Measurements from ENCODE around the gene TTC21A.

The TTC21A gene

DNA sequence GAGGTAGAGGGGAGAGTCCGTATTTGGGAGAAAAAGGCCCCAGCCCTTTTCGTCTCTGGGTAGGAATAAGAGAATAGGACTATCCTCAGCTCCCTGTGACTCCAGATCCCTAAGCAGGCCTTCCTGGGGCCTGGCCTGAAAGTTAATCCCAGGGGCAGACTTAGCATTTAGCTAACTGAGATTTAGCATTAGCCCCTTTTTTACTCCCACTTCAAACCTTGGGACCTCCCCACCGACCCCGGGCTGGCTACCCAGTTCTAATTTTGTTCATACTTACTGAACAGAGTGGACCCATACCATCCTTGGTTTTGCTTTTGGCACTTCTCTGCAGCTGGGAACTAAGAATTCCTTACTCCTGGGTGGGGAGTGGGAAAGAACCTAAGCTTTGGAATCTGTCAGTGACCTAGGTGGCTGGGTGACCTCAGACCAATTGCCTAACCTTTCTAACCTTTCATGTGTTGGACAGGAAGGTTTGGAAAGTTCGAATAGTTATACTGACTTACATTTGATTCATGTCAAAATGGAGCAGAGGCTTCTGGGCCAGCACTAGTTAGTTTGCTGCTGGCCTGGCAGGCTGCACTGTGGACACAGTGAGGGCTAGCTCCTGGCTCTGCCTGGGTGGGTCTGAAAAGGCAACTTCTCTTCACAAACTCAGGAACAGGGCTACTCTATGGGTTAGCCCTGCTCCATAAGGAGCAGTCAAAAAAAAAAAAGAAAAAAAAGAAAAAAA lies 11.6 kb downstream of the TTC21A start:
- TF ChIP-seq, protein P1, sequence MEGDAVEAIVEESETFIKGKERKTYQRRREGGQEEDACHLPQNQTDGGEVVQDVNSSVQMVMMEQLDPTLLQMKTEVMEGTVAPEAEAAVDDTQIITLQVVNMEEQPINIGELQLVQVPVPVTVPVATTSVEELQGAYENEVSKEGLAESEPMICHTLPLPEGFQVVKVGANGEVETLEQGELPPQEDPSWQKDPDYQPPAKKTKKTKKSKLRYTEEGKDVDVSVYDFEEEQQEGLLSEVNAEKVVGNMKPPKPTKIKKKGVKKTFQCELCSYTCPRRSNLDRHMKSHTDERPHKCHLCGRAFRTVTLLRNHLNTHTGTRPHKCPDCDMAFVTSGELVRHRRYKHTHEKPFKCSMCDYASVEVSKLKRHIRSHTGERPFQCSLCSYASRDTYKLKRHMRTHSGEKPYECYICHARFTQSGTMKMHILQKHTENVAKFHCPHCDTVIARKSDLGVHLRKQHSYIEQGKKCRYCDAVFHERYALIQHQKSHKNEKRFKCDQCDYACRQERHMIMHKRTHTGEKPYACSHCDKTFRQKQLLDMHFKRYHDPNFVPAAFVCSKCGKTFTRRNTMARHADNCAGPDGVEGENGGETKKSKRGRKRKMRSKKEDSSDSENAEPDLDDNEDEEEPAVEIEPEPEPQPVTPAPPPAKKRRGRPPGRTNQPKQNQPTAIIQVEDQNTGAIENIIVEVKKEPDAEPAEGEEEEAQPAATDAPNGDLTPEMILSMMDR (IDR thresholded peaks at IDR 0.05; ENCODE audit: low read depth, low read length, missing control alignments) = no peak
- no peak for DNase-seq
- Histone ChIP-seq H3K36me3 (replicated peaks) (no peaks in the 10 kb centered on the region), H3K27ac (no peak overlapping the region), H3K27me3 (replicated peaks) (no peaks in the 10 kb centered on the region), H3K4me3 (ENCODE audit: low read depth, low read length) (no peak overlapping the region)
- in situ Hi-C loops (cut with HindIII; ENCODE audit: low pct_ligation_motif_present, low sequenced_read_pairs) = loop anchor here (25.0 kb wide), 1 partner anchor 168 kb away; the partner anchor contains the start of gene CX3CR1

DNA sequence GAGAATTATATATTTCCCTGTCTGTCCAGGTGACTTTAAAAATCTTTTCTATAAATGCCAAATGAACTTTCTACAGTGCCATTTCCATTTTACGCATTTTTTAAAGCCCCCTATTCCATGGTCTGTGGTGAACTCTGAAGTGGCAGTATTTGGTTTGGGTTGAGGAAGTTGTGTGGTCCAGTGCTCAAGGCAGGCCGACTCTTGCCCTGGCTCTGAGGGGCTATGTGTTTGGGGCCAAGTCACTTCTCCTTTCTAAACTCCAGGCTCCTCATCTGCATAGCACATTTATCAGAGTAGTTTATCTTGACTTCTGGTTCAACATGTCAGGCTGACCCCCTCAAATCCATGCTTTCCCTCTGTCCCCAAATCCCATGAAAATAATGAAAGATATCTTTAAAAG lies 14.1 kb downstream of the TTC21A start:
- TF ChIP-seq, protein P1 (IDR thresholded peaks at IDR 0.05; ENCODE audit: low read depth, low read length, missing control alignments) = no peak
- Histone ChIP-seq H3K27ac (no peak overlapping the region), H3K4me3 (ENCODE audit: low read depth, low read length) (no peak overlapping the region), H3K36me3 (replicated peaks) (no peaks in the 10 kb centered on the region), H3K27me3 (replicated peaks) (no peaks in the 10 kb centered on the region)
- in situ Hi-C loops (cut with HindIII; ENCODE audit: low pct_ligation_motif_present, low sequenced_read_pairs) = loop anchor here (25.0 kb wide), 1 partner anchor 166 kb away; the partner anchor contains the start of gene CX3CR1
- DNase-seq = no peak

DNA sequence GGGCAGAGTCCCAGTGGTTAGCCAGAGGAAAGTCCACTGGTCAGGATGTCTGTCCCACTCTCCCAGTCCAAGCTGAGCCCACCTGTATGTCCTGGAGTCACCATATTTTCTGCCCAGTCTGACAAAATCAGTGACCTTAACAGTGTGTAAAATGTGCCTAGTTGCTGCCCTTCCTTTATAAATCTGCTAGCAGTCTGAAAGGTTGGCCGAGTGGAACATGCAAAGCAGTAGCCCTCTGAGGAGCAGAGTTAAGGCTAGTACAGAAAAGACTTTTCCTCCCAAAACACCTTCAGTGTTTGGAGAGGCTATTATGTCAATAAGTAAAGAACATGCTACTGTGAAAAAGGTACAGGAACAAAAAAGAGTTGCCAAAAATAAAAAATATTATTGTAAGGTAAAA lies 15.3 kb downstream of the TTC21A start:
- H3K27me3 ChIP-seq (replicated peaks) = no peaks in the 10 kb centered on the region
- no peaks in the 10 kb centered on the region for H3K36me3 ChIP-seq (replicated peaks)
- TF ChIP-seq, protein P1 (IDR thresholded peaks at IDR 0.05; ENCODE audit: low read depth, low read length, missing control alignments) = no peak
- in situ Hi-C loops (cut with HindIII; ENCODE audit: low pct_ligation_motif_present, low sequenced_read_pairs) = loop anchor here (25.0 kb wide), 1 partner anchor 164 kb away; the partner anchor contains the start of gene CX3CR1
- H3K27ac ChIP-seq = no peak overlapping the region
- no peak for DNase-seq
- no peak overlapping the region for H3K4me3 ChIP-seq (ENCODE audit: low read depth, low read length)

DNA sequence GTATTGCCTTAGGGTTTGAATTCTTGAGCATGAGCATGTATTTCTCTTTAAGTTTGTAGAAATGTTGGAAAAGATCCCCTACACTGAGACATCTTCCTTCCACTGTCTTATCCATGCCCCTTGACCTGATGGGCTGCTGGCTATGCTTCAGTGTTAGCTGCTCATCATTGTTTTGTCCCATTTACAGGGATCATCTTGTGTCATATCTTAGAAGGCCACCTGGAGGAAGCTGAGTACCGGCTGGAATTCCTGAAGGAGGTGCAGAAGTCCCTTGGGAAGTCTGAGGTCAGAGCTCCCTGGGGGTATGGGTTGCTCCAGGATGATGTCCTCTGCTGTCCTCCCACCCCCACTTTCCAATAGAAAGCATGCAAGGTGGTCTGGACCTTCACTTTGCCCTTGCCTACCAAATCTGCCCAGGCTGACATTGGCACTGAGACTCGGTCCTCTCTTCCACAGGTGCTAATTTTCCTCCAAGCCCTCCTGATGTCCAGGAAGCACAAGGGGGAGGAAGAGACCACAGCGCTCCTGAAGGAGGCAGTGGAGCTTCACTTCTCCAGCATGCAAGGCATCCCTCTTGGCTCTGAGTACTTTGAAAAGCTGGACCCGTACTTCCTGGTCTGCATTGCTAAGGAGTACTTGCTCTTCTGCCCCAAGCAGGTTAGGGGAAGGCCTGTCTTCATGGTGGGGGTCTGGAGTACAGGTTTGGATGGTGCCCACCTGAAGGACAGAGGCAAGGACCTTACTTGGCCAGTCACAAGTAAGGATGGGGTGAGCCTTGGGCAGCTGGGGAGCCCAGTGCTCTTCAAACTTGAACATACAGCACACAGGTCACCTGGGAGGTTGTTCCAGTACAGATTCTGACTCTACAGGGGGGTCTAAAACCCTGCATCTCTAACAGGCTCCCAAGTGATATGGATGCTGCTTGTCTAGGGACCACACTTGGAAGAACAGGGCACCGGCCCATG lies 17.7 kb downstream of the TTC21A start:
- in situ Hi-C loops (cut with HindIII; ENCODE audit: low pct_ligation_motif_present, low sequenced_read_pairs) = loop anchor here (25.0 kb wide), 1 partner anchor 162 kb away; the partner anchor contains the start of gene CX3CR1
- TF ChIP-seq, protein P1 (IDR thresholded peaks at IDR 0.05; ENCODE audit: low read depth, low read length, missing control alignments) = peak; percentile 71
- no peaks in the 10 kb centered on the region for H3K27me3 ChIP-seq (replicated peaks)
- H3K4me3 ChIP-seq (ENCODE audit: low read depth, low read length) = no peak overlapping the region
- DNase-seq = no peak
- H3K27ac ChIP-seq = no peak overlapping the region
- H3K36me3 ChIP-seq (replicated peaks) = no peaks in the 10 kb centered on the region

DNA sequence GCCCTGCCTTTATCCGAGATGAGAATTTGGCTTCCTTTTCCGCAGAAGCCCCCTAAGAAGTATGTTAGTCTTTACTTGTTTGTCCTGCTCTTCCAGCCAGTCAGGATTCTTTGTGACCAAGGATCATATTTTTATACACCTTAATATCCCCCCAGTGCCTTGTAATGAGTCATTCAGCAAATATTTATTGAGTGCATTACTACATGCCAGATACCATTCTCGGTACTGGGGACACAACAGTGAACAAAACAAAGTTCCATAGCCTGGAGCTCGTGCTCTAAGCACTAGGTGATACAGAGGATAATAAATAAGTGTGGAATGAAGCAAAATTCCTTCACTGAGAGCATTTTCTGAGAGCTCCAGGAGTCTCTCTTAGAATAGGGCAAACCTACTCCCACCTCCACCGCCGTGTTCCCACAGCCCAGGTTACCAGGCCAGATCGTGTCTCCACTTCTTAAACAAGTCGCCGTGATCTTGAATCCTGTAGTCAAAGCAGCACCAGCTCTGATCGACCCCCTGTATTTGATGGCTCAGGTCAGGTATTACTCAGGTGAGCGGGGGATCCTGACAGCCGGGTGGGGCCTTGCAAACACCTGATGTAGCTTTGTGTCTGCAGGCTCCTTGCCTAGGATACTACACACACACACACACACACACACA lies 18.5 kb downstream of the TTC21A start:
- Histone ChIP-seq H3K27me3 (replicated peaks) (no peaks in the 10 kb centered on the region), H3K27ac (no peak overlapping the region), H3K4me3 (ENCODE audit: low read depth, low read length) (no peak overlapping the region), H3K36me3 (replicated peaks) (no peaks in the 10 kb centered on the region)
- DNase-seq = no peak
- TF ChIP-seq, protein P1 (IDR thresholded peaks at IDR 0.05; ENCODE audit: low read depth, low read length, missing control alignments) = no peak
- in situ Hi-C loops (cut with HindIII; ENCODE audit: low pct_ligation_motif_present, low sequenced_read_pairs) = no loop called here

Data from brain microvascular endothelial cell (primary cell).